Activated gamma-delta T cell treated with Interleukin-2 at 50 U/mL for 16 hours (primary cell): Measurements from ENCODE around the gene OBSL1.

Experiments
- DNase-seq: peaks from one replicate; pipeline ENCODE4 v3.0.0-alpha.2; 2020

OBSL1 gene

DNA sequence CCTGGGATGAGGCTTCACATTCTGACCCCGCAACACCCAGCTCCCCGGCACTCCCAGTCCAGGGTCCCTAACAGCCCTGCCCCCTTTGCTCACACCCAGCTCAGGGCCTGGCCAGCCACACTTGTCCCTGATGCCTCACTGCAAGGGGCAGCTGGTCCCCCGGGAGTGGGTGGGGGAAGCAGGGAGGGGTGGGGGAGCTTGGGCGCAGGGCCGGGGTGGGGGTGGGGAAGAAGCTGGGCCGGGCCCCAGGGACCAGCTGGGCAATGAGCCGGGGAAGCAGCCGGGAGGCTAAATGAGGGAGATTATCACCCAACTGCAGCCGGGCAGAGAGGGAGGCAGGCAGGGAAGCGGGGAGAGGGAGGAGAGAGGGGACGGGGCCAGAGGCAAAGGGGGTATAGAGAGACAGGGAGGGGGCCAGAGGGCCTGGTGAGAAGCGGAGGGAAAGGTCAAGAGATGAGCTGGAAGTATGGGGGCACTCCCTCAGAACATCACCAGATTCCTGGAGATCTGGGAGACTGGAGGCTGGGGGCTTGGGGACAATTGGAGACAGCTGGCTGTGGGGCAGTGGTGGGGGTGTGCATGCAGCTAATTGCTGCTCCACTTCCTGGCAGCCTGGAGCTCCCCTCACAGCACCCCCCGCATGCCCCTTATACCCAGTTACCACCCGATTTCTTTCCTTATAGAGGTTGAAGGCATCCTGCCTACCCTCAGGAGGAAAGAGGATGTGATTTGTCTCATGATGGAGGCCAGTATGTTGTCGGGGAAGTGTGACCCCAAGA is 59.6 kb downstream of the OBSL1 start:
- DNase-seq = no peak

DNA sequence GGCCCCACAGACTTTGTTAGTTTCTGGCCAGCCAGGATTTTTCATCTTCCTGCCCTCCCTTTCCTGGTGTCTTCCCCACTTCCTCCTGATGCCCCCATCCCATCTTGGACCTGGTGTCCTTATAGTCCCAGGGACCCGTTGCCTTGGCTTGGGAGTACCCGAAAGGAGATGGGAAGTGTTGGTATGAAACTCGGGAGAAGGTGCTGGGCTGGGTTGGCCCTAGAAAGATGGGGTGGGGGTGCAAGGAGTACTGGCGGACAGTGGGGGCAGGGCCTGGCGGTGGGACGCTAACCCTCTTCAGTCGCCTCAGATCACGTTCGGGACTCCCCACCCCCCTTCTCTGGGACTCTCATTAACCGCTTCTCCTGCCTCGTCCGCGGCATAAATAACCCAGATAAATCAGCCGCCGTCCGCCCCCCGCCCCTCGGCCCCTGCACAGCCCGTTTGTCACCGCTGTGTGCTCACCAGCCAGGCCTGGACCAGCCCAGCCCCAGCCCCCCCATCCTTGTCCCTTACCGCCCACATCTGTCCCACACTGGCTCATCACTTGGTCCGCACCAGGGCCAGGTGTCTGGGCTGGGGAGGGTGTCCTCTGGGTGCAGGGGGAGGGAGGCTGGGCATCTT is 60.7 kb downstream of the OBSL1 start:
- no peak for DNase-seq

- peak; percentile 43 for DNase-seq
Observed at GRCh38 chr2:219509780-219510511, 61.4 kb downstream of the OBSL1 start.

- no peak for DNase-seq
Observed at GRCh38 chr2:219508971-219509779, 62.2 kb downstream of the OBSL1 start.

- no peak for DNase-seq
Observed at GRCh38 chr2:219508444-219508734, 63.0 kb downstream of the OBSL1 start.

DNA sequence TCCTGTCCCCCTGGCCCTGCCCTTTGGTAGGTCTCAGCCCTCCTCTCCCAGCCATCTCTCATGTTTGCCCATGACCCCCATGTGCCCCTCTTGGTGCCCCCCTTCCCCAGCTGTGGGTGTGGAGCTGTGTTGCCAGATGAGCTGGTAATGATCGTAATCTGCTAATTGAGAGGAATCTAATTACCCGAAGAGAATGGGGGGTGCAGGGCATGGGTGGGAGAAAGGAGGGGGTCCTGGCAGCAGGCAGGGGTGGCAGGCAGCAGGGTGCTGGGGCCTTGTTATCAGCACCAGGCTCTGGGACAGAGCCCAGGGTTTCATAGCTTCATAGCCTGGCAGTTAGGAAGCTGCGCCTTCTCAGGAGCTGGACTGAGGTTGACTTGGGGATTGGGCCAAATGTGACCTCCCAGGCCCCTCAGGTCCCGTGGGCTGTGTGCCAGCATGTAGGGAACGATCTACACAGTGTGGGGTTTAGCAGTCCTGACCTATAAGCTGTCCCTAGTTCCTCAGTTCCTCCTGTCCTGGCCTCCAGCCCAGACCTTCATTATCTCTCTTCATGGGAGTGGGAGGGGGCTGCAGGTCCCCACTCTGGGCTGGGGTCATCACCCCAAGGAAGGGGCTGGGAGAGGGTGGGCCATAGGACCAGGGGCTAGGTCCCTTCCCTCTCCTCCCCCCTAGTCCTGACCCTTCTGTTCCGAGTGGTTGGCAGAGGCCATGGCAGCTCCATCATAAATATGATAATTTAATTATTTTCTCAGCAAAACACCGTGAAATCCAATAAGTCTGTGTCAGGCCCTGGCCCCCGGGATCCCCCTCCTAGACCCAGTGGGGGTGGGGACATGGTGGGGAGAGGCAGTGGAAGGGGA is 63.5 kb downstream of the OBSL1 start:
- no peak for DNase-seq

- no peak for DNase-seq
Observed at GRCh38 chr2:219506802-219507526, 64.4 kb downstream of the OBSL1 start.

GRCh38 chr2:219506153-219506801 is 65.1 kb downstream of the OBSL1 start:
- DNase-seq = no peak

- no peak for DNase-seq
Observed at GRCh38 chr2:219505585-219505984, 65.8 kb downstream of the OBSL1 start.

- no peak for DNase-seq
Observed at GRCh38 chr2:219502618-219503017, 68.7 kb downstream of the OBSL1 start.

DNA sequence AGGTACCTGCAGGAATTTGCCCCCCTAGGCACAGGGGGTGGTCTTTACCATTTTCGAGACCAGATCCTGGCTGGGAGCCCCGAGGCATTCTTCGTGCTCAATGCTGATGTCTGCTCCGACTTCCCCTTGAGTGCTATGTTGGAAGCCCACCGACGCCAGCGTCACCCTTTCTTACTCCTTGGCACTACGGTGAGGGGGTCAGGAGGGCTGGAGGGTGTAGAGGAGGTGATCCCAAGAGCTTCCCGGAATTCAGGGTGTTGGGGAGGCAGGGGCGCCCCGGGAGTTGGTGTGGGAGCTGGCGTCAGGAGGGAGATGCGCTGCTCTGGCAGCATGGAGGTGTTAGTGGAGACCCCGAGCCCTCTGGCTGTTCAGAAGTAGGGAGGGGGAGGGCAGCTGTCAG is 69.5 kb downstream of the OBSL1 start:
- no peak for DNase-seq
